Chondrocyte (in vitro differentiated cells): ENCODE measurements around the gene B9D2. TPM values are rescaled to one million over a fixed set of nuclear protein-coding genes. Genes with fewer than 3 reads are reported as not detected.

Experiments used
- DNase-seq: peaks from one replicate; pipeline ENCODE4 v3.0.0; 2021; ENCODE audit warnings: mixed read lengths, low spot score
- H3K27ac Mint-ChIP-seq: one replicate; pipeline ENCODE4 v1.8.0; 2021; ENCODE audit warnings: mild to moderate bottlenecking, moderate library complexity, mixed read lengths; ENCODE audit not compliant: unreplicated experiment
- H3K27me3 Mint-ChIP-seq: 2 replicates; pipeline ENCODE4 v1.8.0; 2021; ENCODE audit warnings: low read depth, mixed read lengths
- H3K36me3 Mint-ChIP-seq: 2 replicates; pipeline ENCODE4 v1.8.0; 2021; ENCODE audit warnings: low read depth, mixed read lengths
- H3K4me1 Mint-ChIP-seq: 2 replicates; pipeline ENCODE4 v1.8.0; 2021; ENCODE audit warnings: low read depth, mild to moderate bottlenecking, mixed read lengths
- H3K4me3 Mint-ChIP-seq: one replicate; pipeline ENCODE4 v1.8.0; 2021; ENCODE audit warnings: mild to moderate bottlenecking, moderate library complexity, mixed read lengths; ENCODE audit not compliant: unreplicated experiment
- H3K9me3 Mint-ChIP-seq: 2 replicates; pipeline ENCODE4 v1.8.0; 2021; ENCODE audit warnings: low read depth, mixed read lengths
- total RNA-seq: library from RNA; stranded (reverse); gene quantifications from 3 replicates; pipeline ENCODE4 v1.2.1, GENCODE V29; 2021
- TF ChIP-seq, protein P1 (sequence below): fragments of 200-600 bp; sonication (generic); IDR thresholded peaks from 2 replicates; pipeline ENCODE4 v1.5.0; 2021; ENCODE audit warnings: antibody characterized with exemption, mild to moderate bottlenecking, moderate library complexity

The B9D2 gene
- total RNA-seq, 1 donor from 2014 or later: 2.0 TPM

DNA sequence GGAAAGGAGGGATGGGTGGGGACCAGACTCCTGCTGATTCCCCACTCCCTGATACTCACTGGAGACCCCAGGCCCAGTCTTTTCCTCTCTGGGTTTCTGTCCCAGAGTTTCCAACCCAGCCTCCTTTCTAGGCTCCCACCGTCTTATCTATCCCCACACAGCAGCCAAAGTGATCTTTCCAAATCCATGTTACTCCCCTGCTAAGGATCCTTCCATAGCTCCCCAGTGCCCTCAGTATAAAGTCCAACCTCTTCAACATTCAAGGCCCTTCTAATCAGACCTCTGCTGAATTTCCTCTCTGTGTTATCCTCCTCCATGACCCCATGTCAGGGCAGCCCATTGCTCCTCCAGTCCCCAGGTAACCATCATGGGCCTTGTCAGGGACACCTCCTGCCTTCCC, 8.9 kb downstream of the B9D2 start:
- H3K9me3 Mint-ChIP-seq: no peaks in the 10 kb centered on the region
- no peaks in the 10 kb centered on the region for H3K36me3 Mint-ChIP-seq
- no peaks in the 10 kb centered on the region for H3K27me3 Mint-ChIP-seq
- TF ChIP-seq, protein P1, sequence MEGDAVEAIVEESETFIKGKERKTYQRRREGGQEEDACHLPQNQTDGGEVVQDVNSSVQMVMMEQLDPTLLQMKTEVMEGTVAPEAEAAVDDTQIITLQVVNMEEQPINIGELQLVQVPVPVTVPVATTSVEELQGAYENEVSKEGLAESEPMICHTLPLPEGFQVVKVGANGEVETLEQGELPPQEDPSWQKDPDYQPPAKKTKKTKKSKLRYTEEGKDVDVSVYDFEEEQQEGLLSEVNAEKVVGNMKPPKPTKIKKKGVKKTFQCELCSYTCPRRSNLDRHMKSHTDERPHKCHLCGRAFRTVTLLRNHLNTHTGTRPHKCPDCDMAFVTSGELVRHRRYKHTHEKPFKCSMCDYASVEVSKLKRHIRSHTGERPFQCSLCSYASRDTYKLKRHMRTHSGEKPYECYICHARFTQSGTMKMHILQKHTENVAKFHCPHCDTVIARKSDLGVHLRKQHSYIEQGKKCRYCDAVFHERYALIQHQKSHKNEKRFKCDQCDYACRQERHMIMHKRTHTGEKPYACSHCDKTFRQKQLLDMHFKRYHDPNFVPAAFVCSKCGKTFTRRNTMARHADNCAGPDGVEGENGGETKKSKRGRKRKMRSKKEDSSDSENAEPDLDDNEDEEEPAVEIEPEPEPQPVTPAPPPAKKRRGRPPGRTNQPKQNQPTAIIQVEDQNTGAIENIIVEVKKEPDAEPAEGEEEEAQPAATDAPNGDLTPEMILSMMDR: no peak
- peak overlapping the region; percentile 8 for H3K27ac Mint-ChIP-seq
- H3K4me1 Mint-ChIP-seq: peaks cover 15% of the 10 kb centered on the region
- H3K4me3 Mint-ChIP-seq: no peak overlapping the region
- DNase-seq: no peak

DNA sequence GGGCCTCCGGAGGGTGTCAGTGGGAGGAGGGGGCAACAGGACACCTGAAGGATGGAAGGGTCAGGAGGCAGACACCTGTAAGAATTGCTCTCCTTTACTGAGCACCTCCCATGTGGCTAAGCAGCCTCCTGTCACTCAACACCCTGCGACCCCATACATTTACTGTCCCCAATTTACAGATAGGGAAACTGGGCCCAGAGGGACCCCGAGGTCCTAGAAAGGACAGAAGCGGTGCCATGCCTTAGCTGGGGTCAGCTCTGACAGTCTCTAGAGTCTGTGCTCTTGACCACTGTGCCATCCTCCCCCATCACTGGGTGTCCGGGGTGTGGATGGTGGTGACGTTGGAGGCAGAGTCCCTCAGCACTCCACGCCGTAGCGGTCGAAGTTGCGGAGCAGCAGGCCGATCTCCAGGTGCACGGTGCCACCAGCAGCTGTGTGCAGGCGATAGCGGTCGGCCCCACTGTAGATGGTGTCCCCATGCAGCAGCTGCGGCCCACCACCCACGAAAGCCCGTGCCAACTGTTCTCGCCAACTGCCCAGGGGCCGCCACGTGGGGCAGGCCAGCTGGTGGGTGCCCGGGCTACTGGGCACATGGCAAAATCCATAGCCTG, 9.5 kb downstream of the B9D2 start:
- Mint-ChIP-seq H3K27me3 (no peaks in the 10 kb centered on the region), H3K36me3 (peaks cover 2% of the 10 kb centered on the region), H3K27ac (peak overlapping the region; percentile 75), H3K9me3 (no peaks in the 10 kb centered on the region), H3K4me1 (peaks cover 20% of the 10 kb centered on the region), H3K4me3 (peak overlapping the region; percentile 72)
- DNase-seq: no peak
- TF ChIP-seq, protein P1: peak; percentile 68

DNA sequence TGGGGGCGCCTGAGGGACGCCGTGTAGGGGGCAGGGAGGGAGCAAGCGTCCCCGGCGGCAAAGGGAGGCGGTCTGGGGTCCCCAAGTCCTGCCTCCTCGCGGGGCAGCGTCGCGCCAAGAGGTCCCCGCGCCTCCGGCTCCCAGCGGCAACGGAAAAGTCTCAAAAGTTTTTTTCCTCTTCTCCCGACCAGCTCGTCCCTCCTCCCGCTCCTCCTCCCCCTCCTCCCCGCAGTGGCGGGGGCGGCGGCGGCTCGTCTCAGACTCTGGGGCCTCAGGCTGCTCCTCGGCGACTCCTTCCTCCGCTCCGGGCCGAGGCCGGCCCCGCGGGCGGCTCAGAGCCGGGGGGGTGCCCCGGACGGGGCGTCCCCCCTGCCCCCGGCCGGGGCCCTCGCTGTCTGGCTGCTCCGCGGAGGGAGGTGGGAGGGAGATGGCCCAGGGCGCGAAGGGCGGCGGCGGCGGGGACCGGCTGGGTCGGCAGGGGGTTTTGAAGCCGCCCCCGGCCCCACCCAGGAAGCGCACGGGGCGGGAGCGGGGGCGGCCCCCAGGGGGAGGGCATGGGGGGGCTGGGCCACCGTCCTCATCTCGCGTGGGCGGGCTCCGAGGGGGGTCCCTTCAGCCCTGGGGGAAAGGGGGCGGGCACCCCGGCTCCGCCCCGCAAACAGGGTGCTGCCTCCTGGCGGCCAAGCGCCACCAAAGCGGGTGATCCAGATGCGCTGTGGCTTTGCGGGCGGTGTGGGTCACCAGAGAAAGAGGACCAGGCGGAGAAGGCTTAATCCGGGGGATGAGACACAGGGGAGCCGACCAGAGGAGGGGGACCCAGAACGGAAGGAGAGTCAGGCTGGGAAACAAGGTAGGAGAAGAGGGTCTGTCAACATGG, 10.2 kb downstream of the B9D2 start, which contains the start of gene TGFB1:
TSS of gene TGFB1 (minus strand) at position 457 of the 877 bp plus-strand sequence. CDS start 878 bp downstream, outside the sequence.
- H3K36me3 Mint-ChIP-seq: peaks cover 6% of the 10 kb centered on the region
- peak within 1 kb of the TSS; percentile 85 for H3K27ac Mint-ChIP-seq
- H3K27me3 Mint-ChIP-seq: no peaks in the 10 kb centered on the region
- H3K9me3 Mint-ChIP-seq: no peaks in the 10 kb centered on the region
- peaks cover 28% of the 10 kb centered on the region for H3K4me1 Mint-ChIP-seq
- TF ChIP-seq, protein P1: peak; percentile 98
- peak within 1 kb of the TSS; percentile 98 for H3K4me3 Mint-ChIP-seq
- no peak for DNase-seq

DNA sequence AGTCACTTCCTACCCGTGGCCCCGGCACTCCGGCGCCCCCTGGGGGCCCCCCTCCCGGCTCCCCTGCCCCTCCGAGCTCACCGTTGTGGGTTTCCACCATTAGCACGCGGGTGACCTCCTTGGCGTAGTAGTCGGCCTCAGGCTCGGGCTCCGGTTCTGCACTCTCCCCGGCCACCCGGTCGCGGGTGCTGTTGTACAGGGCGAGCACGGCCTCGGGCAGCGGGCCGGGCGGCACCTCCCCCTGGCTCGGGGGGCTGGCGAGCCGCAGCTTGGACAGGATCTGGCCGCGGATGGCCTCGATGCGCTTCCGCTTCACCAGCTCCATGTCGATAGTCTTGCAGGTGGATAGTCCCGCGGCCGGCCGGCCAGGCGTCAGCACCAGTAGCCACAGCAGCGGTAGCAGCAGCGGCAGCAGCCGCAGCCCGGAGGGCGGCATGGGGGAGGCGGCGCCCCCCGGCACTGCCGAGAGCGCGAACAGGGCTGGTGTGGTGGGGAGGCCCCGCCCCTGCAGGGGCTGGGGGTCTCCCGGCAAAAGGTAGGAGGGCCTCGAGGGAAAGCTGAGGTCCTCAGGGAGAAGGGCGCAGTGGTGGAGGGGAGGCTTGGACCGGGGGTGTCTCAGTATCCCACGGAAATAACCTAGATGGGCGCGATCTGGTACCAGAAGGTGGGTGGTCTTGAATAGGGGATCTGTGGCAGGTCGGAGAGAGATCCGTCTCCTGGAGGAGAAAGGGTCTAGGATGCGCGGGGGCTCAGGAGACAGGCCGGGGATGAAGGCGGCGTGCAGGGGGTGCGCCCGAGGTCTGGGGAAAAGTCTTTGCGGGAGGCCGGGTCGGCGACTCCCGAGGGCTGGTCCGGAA, 11.1 kb downstream of the B9D2 start:
- no peak for DNase-seq
- peak overlapping the region; percentile 98 for H3K4me3 Mint-ChIP-seq
- H3K27ac Mint-ChIP-seq: peak overlapping the region; percentile 85
- no peaks in the 10 kb centered on the region for H3K9me3 Mint-ChIP-seq
- peaks cover 30% of the 10 kb centered on the region for H3K4me1 Mint-ChIP-seq
- peaks cover 9% of the 10 kb centered on the region for H3K36me3 Mint-ChIP-seq
- no peaks in the 10 kb centered on the region for H3K27me3 Mint-ChIP-seq
- TF ChIP-seq, protein P1: peak; percentile 78

DNA sequence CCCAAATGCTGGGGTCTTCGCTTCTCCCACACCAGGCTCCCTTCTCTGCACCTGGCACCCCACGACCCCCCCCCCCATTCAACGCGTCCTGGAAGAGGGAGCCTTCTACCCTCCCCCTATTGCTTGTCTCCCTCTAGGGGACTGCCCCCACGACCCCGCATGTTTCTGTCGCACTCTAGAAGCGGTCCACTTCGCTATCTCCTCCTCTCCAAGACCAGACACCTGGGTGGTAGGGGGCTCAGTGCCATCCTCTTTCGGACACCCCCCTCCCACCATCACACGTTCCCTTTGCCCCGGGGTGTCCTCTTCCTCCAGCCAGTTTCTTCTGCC, 11.7 kb downstream of the B9D2 start:
- Mint-ChIP-seq H3K36me3 (peaks cover 9% of the 10 kb centered on the region), H3K4me3 (peak overlapping the region; percentile 98), H3K27me3 (no peaks in the 10 kb centered on the region), H3K9me3 (no peaks in the 10 kb centered on the region), H3K27ac (peak overlapping the region; percentile 95), H3K4me1 (peaks cover 30% of the 10 kb centered on the region)
- TF ChIP-seq, protein P1: no peak
- DNase-seq: no peak
